ENCODE results near the gene C2CD2. TPM values are rescaled to one million over a fixed set of nuclear protein-coding genes. Genes with fewer than 3 reads are reported as not detected.

Gene C2CD2
- polyA plus RNA-seq, 1 of the 3 experiments (the other 2 are of a cell fraction): 9.7 TPM

GRCh38 chr21:41916888-41917433 lies 36.9 kb downstream of the C2CD2 start:
- no peaks in the 10 kb centered on the region for H3K4me1 ChIP-seq (ENCODE audit: control insufficient read depth in 1 of 2, insufficient read depth in 2 of 2, low read depth in 1 of 2, low read length in 1 of 2)
- H3K9ac ChIP-seq: no peak overlapping the region
- WGBS (ENCODE audit: low lambda C conversion rate): 50% methylated on average over 1 of the region's 3 CpGs
- ChIA-PET CTCF (interaction anchor here (0.6 to 1.5 kb wide), 6 partner anchors 17 to 185 kb away, joined by 3 to 4 read pairs (median 3); no protein-coding TSS in a partner anchor), POLR2A (no interaction called here)
- no peaks in the 10 kb centered on the region for H3K9me2 ChIP-seq
- no peak overlapping the region for H3K27ac ChIP-seq (ENCODE audit: low read depth in 2 of 2, low read length in 1 of 2)
- no peaks in the 10 kb centered on the region for H3F3A ChIP-seq (replicated peaks; ENCODE audit: insufficient read depth)
- H4K20me1 ChIP-seq (ENCODE audit: insufficient read depth): no peaks in the 10 kb centered on the region
- peaks cover 2 to 29% of the 10 kb centered on the region in 2 experiments for H3K36me3 ChIP-seq (replicated peaks in 1 of 2; ENCODE audit: control insufficient read depth in 1 of 2, insufficient read depth in 2 of 2, low read length in 1 of 2)
- H3K9me3 ChIP-seq: no peaks in the 10 kb centered on the region
- H3K27me3 ChIP-seq (ENCODE audit: insufficient read depth): no peaks in the 10 kb centered on the region
- no peaks in the 10 kb centered on the region for H3K79me2 ChIP-seq (ENCODE audit: insufficient read depth)
- no peak overlapping the region for H3K4me3 ChIP-seq (ENCODE audit: low read depth in 2 of 2, low read length in 1 of 2)
- H3K4me2 ChIP-seq: no peak overlapping the region
- H2AFZ ChIP-seq (ENCODE audit: low read depth): no peak overlapping the region
- TF ChIP-seq RAD21 (IDR thresholded peaks at IDR 0.05; ENCODE audit: low read length) (peak; percentile 27; the same call in 1 of the 2 replicates), GATA2 (CRISPR knock-in tag; IDR thresholded peaks at IDR 0.05) (no peak)
- no peak for DNase-seq

DNA sequence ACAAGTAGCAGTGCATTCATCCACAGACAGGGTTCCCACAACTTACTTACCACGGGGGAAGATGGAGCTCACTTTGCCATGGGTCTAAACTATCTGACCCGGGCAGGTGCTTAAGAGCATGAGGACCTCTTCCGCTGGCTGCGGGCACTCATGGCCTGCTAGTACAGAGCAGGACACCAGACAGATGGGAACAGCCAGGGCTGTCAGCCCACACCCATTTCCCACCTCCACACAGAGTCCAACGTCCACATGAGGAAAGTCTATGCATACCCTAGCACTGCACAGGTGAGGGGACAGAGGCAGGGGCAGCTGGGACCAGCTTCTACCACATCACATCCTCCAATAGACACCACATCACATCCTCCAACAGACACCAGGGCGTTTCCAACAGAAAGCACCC lies 38.9 kb downstream of the C2CD2 start:
- Histone ChIP-seq H3F3A (replicated peaks; ENCODE audit: insufficient read depth) (no peaks in the 10 kb centered on the region), H3K4me3 (ENCODE audit: low read depth in 2 of 2, low read length in 1 of 2) (no peak overlapping the region), H3K9me2 (no peaks in the 10 kb centered on the region), H3K36me3 (replicated peaks in 1 of 2; ENCODE audit: control insufficient read depth in 1 of 2, insufficient read depth in 2 of 2, low read length in 1 of 2) (peaks cover 12 to 37% of the 10 kb centered on the region in 2 experiments), H3K9me3 (no peaks in the 10 kb centered on the region), H3K79me2 (ENCODE audit: insufficient read depth) (no peaks in the 10 kb centered on the region), H3K27me3 (ENCODE audit: insufficient read depth) (no peaks in the 10 kb centered on the region), H3K4me1 (ENCODE audit: control insufficient read depth in 1 of 2, insufficient read depth in 2 of 2, low read depth in 1 of 2, low read length in 1 of 2) (no peaks in the 10 kb centered on the region), H3K9ac (no peak overlapping the region), H3K4me2 (no peak overlapping the region), H4K20me1 (ENCODE audit: insufficient read depth) (no peaks in the 10 kb centered on the region), H3K27ac (ENCODE audit: low read depth in 2 of 2, low read length in 1 of 2) (no peak overlapping the region), H2AFZ (ENCODE audit: low read depth) (no peak overlapping the region)
- DNase-seq: no peak
- 72% methylated on average over 5 of the region's 6 CpGs for WGBS (ENCODE audit: low lambda C conversion rate)
- POLR2A ChIA-PET: no interaction called here
- CTCF ChIA-PET: no interaction called here
- TF ChIP-seq, protein P1, sequence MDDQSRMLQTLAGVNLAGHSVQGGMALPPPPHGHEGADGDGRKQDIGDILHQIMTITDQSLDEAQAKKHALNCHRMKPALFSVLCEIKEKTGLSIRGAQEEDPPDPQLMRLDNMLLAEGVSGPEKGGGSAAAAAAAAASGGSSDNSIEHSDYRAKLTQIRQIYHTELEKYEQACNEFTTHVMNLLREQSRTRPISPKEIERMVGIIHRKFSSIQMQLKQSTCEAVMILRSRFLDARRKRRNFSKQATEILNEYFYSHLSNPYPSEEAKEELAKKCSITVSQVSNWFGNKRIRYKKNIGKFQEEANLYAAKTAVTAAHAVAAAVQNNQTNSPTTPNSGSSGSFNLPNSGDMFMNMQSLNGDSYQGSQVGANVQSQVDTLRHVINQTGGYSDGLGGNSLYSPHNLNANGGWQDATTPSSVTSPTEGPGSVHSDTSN (IDR thresholded peaks at IDR 0.05): no peak
- no peak for TF ChIP-seq EZH2phosphoT487 (IDR thresholded peaks at IDR 0.05; ENCODE audit: borderline replicate concordance, low read depth)
- TF ChIP-seq CHD2 (IDR thresholded peaks at IDR 0.05; ENCODE audit: low read length, partially characterized antibody): no peak
- TF ChIP-seq MXI1 (IDR thresholded peaks at IDR 0.05; ENCODE audit: low read depth, low read length): no peak
- TF ChIP-seq GABPA (IDR thresholded peaks at IDR 0.05; ENCODE audit: low read depth): no peak

DNA sequence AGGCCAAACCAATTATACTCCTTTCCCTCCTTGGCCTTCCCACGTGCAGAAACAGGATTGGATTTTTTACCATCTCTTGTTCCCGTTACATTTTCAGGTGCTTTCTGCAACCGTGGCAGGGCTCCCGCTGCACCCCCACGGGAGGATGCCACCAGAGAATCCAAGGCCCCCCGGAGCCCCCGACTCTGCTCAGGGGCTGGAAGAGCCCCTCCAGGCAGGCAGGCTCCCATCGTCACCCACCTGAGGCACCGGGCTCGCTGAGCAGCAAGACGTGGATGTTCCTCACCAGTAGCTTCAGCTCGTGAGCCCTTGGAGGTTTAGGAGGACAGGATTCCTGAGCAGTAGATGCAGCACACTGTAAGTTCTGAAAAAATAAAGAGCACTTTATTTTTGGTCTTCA lies 39.5 kb downstream of the C2CD2 start:
- Histone ChIP-seq H3K4me2 (no peak overlapping the region), H3K27me3 (ENCODE audit: insufficient read depth) (no peaks in the 10 kb centered on the region), H3K4me1 (ENCODE audit: control insufficient read depth in 1 of 2, insufficient read depth in 2 of 2, low read depth in 1 of 2, low read length in 1 of 2) (no peaks in the 10 kb centered on the region), H3F3A (replicated peaks; ENCODE audit: insufficient read depth) (no peaks in the 10 kb centered on the region), H4K20me1 (ENCODE audit: insufficient read depth) (no peaks in the 10 kb centered on the region), H3K4me3 (ENCODE audit: low read depth in 2 of 2, low read length in 1 of 2) (no peak overlapping the region), H3K36me3 (replicated peaks in 1 of 2; ENCODE audit: control insufficient read depth in 1 of 2, insufficient read depth in 2 of 2, low read length in 1 of 2) (peaks cover 12 to 40% of the 10 kb centered on the region in 2 experiments), H3K79me2 (ENCODE audit: insufficient read depth) (no peaks in the 10 kb centered on the region), H3K9me2 (no peaks in the 10 kb centered on the region), H3K27ac (ENCODE audit: low read depth in 2 of 2, low read length in 1 of 2) (no peak overlapping the region), H3K9ac (no peak overlapping the region), H2AFZ (ENCODE audit: low read depth) (no peak overlapping the region), H3K9me3 (no peaks in the 10 kb centered on the region)
- TF ChIP-seq ELF1 (IDR thresholded peaks at IDR 0.05): no peak
- TF ChIP-seq RXRA (IDR thresholded peaks at IDR 0.05; ENCODE audit: borderline replicate concordance, low read depth): no peak
- TF ChIP-seq CHD2 (IDR thresholded peaks at IDR 0.05; ENCODE audit: low read length, partially characterized antibody): no peak
- TF ChIP-seq, protein P1 (IDR thresholded peaks at IDR 0.05): no peak
- no peak for TF ChIP-seq RFX5 (IDR thresholded peaks at IDR 0.05; ENCODE audit: low read length)
- no peak for TF ChIP-seq ZBTB33 (IDR thresholded peaks at IDR 0.05; ENCODE audit: borderline replicate concordance, low read depth)
- no peak for TF ChIP-seq USF1 (IDR thresholded peaks at IDR 0.05; ENCODE audit: borderline replicate concordance, low read depth)
- ChIA-PET CTCF (no interaction called here), POLR2A (no interaction called here)
- 97% methylated on average over 11 of the region's 12 CpGs for WGBS (ENCODE audit: low lambda C conversion rate)
- no peak for DNase-seq
